GM18502 (cell line): ENCODE results near the gene MAPKAPK5.
"Not testable (repeated sequence)": the region's sequence is repeated elsewhere in the genome, so short reads cannot be mapped to it uniquely, and the experiment has no call there.

Experiments
- ATAC-seq: cut with Tn5 transposase; IDR thresholded peaks from one replicate; pipeline ENCODE4 v1.9.1; 2021; ENCODE audit warnings: mild to moderate bottlenecking; ENCODE audit not compliant: unreplicated experiment, poor library complexity

Gene MAPKAPK5

GRCh38 chr12:111827907-111828306, 14.1 kb upstream of the MAPKAPK5 start:
- no peak for ATAC-seq

- ATAC-seq: no peak
Observed at GRCh38 chr12:111828338-111828979, 13.6 kb upstream of the MAPKAPK5 start.

GRCh38 chr12:111829635-111830034, 12.4 kb upstream of the MAPKAPK5 start:
- ATAC-seq: not testable (repeated sequence)

- not testable (repeated sequence) for ATAC-seq
Observed at GRCh38 chr12:111834740-111835386, 7.2 kb upstream of the MAPKAPK5 start.

GRCh38 chr12:111835531-111836181, 6.4 kb upstream of the MAPKAPK5 start:
- ATAC-seq: not testable (repeated sequence)

GRCh38 chr12:111838353-111838752, 3.7 kb upstream of the MAPKAPK5 start:
- ATAC-seq: no peak

- no peak for ATAC-seq
Observed at GRCh38 chr12:111840807-111841206, 1.2 kb upstream of the MAPKAPK5 start.

GRCh38 chr12:111841236-111841749, 735 bp upstream of the MAPKAPK5 start:
- ATAC-seq: peak; percentile 11

- peak; percentile 21 for ATAC-seq
Observed at GRCh38 chr12:111842556-111843396, 748 bp downstream of the MAPKAPK5 start.

GRCh38 chr12:111846016-111846415, 4.0 kb downstream of the MAPKAPK5 start:
- no peak for ATAC-seq

- ATAC-seq: no peak
Observed at GRCh38 chr12:111850526-111850925, 8.5 kb downstream of the MAPKAPK5 start.

GRCh38 chr12:111858186-111858585, 16.2 kb downstream of the MAPKAPK5 start:
- ATAC-seq: no peak

GRCh38 chr12:111858778-111859177, 16.8 kb downstream of the MAPKAPK5 start:
- no peak for ATAC-seq

- no peak for ATAC-seq
Observed at GRCh38 chr12:111864913-111865312, 22.9 kb downstream of the MAPKAPK5 start.

- no peak for ATAC-seq
Observed at GRCh38 chr12:111867531-111867930, 25.5 kb downstream of the MAPKAPK5 start.

- no peak for ATAC-seq
Observed at GRCh38 chr12:111868676-111869588, 26.9 kb downstream of the MAPKAPK5 start.

GRCh38 chr12:111869671-111870070, 27.6 kb downstream of the MAPKAPK5 start:
- no peak for ATAC-seq

- no peak for ATAC-seq
Observed at GRCh38 chr12:111870216-111870615, 28.2 kb downstream of the MAPKAPK5 start.

- ATAC-seq: no peak
Observed at GRCh38 chr12:111870706-111871105, 28.7 kb downstream of the MAPKAPK5 start.
